Ammon's horn (tissue), 1 donor: ENCODE data around the gene TGM6.

Experiments used
- DNase-seq: peaks from one replicate; pipeline ENCODE4 v3.0.0-alpha.2; 2016; ENCODE audit warnings: low spot score

The TGM6 gene

DNA sequence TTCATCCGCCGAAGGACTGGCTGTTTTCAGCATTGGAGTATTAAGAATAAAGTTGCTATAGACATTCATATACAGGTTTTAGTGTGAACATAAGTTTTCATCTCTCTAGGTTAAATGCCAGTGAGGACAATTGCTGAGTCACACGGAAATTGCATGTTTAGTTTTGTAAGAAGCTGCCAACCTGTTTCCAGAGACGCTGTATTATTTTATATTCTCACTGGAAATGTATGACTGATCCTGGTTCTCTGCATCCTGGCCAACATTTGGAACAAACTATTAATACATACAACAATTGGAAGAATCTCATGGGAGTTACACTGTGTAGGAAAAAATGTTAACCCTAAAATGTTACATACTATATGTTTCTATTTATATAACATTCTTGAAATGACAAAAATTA lies 16.7 kb upstream of the TGM6 start:
- no peak for DNase-seq

DNA sequence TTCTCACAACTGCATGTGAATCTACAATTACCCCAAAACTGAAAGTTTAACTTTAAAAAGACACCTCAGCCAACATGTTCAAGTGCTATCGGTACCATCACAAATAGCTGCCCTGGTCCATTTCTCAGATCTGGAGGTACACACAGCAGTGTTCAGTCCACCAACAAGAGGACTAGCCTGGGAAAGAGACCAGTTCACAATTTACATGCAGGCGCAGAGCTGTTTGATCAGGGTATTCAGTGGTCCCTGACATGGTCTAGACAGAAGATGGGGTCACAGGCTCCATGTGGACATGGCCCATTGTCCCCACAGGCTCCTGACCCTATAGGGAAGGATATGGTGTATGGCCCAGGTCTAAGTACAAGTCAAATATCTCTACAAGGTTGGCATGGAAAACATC lies 15.6 kb upstream of the TGM6 start:
- no peak for DNase-seq

DNA sequence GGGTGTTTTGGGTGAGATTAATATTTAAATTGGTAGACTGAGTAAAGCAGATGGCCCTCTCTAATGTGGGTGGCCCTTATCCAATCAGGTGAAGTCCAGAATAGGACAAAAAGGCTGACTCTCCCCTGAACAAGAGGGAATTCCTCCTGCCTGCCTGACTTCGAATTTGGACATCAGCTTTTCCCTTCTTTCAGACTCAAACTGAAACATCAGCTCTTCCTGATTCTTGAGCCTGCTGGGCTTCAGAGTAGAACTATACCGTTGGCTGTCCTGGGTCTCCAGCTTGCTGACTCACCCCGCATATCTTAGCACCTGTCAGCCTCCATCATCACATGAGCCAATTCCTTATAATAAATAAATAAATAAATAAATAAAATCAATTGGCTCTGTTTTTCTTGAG lies 15.0 kb upstream of the TGM6 start:
- DNase-seq = no peak

DNA sequence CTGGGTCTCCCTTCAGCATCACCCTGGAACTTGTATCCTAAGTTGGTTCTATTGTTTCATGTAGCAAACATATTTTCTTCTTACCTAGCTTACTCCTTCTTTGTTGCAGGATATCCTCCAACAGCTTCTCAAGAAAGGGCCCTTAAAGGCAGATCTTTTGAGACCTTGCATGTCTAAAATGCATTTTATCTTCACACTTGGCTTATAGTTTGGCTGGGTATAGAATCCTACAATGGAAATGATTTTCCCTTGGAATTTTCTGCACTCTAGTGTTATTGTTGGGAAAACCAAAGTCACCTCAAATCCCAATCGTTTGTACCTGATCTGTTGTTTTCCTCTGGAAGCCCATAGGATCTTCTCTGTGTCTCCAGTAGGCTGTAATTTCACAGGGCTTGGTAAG lies 12.1 kb upstream of the TGM6 start:
- DNase-seq = no peak

DNA sequence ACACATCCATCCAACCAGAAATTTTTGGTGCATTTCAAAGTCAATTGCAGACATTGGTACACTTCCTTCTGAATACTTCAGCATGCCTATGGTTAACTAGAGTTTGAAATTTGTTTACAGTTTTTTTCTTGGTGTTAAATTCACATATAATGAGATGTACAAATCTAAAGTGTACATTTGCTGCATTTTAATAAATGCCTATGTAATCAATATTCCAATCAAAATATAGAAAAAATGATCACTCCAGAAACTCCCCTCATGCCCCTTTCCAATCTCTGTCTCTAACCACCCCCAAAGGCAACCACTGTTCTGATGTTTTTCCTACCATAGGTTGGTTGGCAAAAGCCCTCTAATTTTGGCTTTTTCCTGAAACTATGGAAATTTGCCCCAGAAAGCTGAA lies 7.6 kb upstream of the TGM6 start:
- DNase-seq = no peak

DNA sequence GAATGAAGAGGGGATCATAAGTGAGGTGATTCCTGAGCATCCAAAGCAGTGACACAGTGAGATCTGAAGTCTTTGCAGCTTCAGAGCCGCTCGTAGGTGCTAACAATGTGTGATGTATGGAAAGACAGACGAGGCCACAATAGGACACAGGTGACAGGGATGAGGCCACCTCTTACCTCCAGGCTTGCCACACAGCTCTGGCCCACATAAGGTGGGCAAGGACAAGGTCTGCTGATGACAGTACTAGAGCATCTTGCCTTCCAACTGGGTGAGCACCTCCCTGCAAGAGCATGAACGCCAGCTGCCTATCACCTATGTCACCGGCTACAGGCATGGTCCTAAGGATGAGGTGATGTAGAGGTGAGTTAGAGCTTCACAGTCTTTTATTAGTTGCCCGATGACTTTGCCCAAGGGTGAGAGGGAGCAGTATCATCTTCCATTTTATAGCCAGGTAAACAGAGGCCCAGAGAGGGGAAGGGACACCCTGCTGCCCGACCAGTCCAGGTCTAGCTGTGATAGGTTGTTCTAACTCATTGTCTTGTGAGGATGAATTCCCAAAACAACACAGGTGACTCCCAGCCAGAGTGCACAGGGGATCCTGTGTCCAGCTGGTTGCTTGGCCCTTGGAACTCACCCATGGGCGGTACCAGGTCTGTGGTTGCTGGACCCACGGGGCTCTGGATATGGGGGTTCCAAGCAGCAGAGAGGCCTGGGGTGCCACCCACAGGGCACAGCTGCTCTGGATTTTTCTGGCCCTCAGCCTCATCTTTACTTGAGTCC lies 6.2 kb upstream of the TGM6 start:
- DNase-seq = no peak

DNA sequence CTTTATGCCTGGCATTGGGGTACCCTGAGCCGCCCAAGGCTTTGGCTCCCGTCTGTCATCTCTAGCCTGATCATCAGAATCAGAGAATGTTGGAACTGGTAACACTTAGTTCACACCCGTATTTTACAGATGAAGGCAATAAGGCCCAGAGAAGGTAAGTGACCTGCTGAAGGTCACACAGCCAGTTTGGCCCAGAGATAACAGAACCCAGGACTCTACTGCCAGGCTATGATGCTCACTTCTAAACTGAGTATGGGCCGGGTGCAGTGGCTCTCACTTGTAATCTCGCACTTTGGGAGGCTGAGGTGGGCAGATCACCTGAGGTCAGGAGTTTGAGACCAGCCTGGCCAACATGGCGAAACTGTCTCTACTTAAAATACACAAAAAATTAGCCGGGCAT lies 1.8 kb upstream of the TGM6 start:
- DNase-seq = no peak

DNA sequence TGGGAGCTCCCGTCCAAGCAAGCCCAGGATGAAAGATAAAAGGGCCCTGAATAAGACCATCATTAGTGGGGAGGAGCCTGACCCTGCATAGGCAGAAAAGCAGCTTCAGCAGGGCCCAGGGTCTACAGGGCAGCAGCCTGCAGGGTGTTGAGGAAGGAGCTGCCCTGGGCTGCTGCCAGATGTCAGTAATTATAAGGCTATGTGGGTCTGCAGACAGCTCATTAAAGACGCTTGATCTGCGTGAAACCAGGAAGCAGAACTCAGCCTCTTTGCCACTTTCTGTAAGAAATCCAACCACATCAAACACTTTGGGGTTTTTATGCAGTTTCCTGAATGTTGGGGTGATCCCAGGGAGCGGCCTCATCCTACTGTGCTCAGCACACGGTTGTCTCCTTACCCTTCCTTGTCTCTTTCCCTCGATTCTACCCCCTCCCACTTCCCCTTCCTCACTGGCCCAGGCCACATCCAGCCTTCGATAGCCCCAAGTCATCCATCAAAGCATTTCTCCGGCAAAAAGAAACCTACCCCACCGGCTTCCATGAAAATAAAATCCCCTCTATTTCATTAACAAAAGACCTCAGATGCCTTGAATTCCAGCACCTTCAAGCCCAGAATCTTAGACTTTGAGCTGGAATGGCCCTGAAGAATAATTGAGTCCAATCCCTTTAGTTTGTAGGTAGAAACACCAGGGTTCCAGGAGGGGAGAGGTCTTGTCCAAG lies 1.0 kb upstream of the TGM6 start:
- DNase-seq = no peak

DNA sequence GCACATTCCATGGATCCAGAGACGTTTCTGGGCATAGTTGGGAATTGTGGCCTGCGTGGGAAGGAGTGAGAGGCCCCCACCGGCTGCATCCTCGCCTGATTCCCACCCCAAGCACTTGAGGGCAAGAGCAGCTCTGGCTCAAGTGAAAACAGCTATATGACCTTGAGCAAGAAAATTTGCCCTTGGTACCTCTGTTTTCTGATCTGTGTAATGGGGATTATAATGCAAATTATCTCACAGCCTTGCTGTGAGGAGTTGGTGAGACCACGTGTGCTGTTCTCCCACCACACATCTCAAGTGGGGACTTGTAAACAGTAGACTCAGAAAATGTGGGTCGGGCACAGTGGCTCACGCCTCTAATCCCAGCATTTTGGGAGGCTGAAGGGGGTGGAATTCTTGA lies 602 bp downstream of the TGM6 start:
- DNase-seq = no peak

DNA sequence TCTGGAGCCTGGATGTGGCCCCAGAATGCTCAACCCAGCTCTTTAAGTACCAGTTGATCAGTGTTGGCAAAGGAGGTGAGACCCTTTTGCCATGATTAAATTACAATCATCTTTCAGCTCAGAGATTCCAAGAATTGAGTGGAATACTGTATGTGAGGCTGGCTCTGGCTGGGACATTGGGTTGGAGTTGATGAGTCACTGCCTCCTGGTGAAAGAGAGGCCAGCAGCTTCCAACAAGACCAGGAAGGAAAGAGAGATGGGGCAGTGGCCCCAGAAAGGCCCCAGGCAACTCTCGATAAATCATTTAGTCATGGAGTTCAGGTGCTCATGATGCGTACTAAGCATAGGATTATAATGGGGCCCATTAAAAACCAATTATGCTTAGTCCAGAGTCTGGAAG lies 2.1 kb downstream of the TGM6 start:
- DNase-seq = no peak

DNA sequence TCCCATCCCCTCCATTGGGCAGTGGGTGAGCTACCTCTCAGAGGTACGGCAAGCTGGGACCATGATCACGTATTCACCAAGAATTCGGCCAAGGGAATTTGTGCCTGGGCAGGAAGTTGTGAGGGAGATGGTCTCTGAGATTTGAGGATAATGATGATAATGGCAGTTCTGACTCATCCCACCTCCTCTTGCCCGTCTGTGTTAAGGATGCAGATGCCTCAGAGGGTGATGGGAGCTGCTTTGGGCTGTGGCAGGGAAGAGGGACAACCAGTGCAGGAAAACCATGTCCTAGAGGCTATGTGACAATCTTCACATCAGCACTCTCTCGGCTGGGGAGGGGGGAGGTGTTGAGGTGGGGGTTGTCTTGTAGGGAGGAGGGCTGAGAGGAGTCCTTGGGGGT lies 4.3 kb downstream of the TGM6 start:
- peak; percentile 49 for DNase-seq

DNA sequence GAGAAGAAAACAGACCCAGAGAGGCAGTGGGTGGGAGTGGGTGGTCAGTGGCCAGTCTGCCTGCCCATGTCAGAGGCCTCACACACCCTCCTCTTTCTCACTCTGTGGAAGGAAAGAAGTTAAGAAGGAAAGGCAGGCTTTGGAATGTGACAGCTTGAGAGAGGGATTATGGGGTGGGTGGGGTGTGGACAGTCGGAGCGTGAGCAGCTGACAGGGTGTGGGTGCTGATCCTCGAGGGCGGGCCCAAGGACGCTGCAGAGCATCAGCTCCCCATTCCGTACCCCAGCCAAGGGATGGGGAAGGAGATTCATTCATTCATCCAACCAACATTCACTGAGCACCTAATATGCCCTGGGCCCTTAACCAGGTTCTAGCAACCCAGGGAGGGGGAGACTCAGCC lies 4.8 kb downstream of the TGM6 start:
- no peak for DNase-seq

DNA sequence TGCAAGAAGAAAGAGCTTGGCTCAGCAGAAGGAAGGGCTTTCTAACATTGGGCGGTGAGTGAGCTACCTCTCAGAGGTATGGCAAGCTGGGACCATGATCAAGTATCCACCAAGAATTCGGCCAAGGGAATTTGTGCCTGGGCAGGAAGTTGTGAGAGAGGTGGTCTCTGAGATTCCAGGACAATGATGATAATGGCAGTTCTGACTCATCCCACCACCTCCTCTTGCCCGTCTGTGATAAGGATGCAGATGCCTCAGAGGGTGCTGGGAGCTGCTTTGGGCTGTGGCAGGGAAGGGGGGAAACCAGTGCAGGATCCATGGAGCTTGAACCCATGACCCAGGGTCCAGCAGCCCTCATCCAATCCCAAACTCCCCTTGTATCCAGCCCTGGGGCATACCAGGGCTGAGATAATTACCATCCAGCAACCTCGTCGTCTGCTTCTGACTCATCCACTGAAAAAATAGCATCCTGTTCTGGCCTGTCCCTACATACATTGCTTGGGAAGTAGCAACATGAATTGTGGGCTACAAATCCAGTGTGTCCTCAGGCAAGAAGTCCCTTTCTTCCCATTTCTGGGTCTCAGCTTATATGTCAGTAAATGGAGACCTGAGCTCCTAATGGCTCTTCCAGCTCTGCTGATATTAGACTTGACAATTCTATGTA lies 5.9 kb downstream of the TGM6 start:
- no peak for DNase-seq

DNA sequence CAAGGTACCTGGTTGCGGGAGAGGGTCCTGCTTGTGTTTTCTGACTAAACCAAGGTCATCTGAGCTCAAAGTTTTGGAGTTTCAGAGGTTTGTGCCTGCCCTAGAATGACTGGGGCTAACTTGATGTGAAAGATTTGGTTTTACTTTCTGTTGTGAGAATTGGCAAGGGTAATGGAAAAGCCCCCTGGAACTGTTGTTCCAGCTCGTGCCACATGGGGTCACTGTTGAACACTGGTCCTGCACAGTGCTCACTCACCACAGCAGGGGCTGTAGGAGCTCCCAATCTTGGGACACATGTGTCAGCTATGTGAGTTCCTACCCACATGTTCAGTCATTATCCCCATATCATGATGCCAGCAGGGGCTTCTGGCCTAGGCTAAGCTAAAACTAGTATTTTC lies 6.5 kb downstream of the TGM6 start:
- DNase-seq = no peak

DNA sequence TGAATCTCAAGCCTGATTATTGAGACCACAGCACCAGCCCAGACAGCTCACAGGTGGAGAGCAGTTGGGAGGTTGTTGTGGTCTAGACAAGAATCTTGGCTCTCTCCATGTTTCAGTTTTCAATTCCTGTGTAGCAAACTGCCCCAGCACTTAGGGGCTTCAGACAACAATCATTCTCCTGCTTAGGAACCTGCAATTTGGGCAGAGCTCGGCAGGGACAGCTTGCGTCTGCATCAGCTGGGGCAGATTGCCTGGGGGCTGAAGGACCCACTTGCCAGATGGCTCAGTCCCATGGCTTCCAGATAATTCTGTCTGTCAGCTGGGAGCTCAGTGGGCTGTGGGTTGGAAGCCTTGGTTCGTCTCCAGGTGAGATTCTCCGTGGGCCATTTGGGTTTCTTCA lies 6.9 kb downstream of the TGM6 start:
- peak; percentile 12 for DNase-seq

DNA sequence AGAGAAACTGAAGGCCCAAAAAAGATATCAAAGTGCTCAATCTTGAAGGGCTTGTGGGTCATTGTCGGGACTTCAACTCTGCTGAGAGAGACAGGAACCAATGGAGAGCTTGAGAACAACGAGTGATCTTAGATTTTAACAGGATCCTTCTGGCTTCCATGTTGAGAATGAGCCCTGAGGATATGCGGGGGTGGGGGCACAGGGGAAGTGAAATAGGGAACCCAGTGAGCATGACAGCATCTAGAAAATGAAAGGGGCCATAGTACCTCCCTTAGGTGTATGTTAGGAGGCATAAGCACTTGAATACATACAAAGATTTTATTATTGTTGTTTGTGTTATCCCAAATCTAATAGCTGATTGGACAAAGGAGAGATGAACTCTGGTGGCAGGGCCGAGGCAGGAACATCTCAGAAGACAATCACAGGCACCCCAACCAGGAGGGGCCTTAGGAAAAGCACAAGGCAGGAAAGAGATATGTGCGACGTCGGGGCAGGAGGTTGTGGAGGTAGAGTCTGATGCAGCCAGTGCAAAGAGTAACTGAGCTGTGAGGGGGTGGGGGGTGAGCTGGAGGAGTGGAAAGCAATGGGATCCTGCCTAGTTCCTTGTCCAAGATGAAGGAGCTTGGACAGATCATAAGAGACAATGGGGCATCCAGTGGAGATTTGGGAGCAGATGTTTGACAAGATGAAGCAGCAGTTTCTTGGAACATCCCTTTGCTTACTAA lies 10.4 kb downstream of the TGM6 start:
- DNase-seq = no peak

DNA sequence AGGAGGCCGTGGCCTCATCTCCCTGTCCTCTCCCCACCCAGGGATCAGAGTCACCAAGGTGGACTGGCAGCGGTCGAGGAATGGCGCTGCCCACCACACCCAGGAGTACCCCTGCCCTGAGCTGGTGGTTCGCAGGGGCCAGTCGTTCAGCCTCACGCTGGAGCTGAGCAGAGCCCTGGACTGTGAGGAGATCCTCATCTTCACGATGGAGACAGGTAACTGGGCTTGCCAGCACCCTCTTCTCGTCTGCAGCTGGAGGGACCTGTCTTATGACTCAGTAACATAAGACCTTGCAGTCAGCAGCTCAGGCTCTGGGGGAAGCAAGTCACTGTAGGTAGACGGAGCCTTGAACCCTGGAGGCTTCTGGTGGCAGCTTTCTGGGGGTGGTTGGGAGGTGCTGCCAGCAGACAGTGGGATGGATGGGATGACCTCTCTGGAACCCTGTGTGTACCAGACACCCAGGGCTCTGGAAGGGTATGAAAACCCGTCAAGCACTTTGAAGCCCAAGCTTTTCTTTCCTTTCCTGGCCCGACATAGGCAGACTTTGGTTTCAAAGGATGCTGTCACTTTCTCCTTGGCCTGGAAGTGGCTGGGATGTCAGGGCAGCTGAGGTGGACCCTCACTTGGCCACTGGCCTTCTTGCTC lies 13.8 kb downstream of the TGM6 start:
- DNase-seq = no peak

DNA sequence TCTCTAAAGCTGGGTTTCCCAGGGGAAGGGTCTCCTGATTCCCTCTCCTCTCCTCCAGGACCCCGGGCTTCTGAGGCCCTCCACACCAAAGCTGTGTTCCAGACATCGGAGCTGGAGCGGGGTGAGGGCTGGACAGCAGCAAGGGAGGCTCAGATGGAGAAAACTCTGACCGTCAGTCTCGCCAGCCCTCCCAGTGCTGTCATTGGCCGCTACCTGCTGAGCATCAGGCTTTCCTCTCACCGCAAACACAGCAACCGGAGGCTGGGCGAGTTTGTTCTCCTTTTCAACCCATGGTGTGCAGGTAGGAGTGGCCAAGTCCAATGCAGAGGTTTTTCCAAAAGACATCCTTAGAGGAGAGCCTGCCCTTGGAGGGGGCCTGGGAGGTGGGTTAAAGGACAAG lies 14.4 kb downstream of the TGM6 start:
- no peak for DNase-seq

DNA sequence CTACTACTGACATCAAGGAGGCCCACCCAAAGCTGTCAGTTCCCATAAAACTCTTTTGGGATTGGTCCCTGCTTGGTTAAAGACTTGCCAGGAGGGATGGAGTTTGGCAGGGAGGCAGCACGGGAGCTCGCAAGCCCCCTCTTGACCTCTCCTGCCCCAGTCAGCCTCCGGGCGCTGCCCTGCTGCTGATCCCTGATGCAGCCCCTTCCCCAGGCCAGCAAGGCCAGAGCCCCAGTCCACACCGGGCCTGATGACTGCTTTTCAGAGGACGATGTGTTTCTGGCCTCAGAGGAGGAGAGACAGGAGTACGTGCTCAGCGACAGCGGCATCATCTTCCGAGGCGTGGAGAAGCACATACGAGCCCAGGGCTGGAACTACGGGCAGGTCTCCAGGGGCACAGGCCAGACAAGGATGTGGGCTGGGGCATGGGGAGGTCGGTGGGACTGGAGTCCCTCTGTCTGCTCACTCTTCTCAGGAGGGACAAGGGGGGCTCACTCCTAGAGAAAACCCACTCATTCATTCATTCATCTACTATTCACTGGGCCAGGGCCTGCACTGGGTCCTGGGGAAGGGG lies 15.6 kb downstream of the TGM6 start:
- DNase-seq = no peak

DNA sequence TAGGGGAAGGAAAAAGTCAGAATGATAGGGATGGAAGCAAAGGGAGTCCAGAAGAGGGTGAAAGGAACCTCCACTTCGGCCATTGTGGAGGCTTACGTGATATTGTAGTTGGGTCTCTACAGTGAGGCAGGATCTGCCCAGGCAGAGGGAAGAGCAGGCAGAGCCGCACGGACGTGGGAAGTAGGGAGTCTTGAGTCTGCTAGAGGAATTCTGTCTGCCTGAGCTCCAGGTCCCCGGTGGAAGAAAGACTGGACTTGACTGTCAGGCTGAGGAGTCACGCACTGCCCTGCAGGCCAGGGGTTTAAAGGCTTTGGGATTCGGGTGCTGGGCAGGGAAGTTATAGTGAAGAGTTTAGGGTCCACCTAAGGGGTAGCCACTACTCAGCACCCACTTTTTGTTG lies 16.4 kb downstream of the TGM6 start:
- DNase-seq = no peak

DNA sequence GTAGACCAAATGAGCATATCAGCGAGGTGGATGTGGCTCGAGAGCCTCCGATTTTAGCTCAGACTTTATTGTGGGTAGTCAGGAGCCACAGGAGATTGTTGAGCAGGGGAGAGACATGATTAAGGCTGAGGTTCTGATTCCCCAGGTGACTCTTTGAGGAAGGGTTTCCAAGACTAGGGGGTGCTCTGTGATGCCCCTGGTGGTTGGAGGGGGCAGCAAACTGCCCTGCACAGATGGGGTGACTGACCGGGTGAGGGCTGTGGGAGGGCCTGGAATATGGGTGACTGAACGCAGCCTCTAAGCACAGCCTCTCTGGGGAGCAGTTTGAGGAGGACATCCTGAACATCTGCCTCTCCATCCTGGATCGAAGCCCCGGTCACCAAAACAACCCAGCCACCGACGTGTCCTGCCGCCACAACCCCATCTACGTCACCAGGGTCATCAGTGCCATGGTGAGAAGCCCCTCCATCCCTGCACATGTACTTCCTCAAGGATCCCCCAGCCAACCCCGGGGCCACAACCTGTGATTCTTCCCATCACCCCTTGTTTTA lies 17.0 kb downstream of the TGM6 start:
- DNase-seq = no peak

DNA sequence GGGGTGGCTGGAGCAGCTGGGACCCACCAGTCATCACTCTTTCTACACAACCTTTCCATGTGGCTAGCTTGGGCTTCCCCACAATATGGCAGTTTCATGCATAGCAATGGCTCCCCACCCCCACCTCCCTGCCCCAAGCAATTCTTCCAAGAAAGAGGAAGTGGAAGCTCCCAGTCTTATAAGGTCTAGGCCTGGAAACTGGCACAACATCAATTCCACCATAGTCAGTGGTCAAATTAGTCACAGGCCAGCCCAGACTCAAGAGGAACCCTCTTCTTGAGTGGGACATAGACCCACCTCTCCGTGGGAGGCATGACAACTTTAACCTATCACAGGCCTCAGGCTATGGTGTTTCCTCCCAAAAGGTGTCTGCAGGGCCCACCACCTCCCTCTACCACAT lies 17.7 kb downstream of the TGM6 start:
- no peak for DNase-seq
